Thoracic aorta (tissue), 2 donors: ENCODE data around the gene TTC39B. TPM values are rescaled to one million over a fixed set of nuclear protein-coding genes. Genes with fewer than 3 reads are reported as not detected.

ENCODE experiments used
- ATAC-seq: fragments of 150-250 bp; one replicate; pipeline ENCODE4 v1.8.0; 2017; ENCODE audit warnings: low read depth; ENCODE audit not compliant: insufficient number of reproducible peaks, low FRiP score
- DNase-seq: peaks from one replicate; pipeline ENCODE4 v3.0.0-alpha.2; 2020; ENCODE audit warnings: low spot score
- H3K27ac ChIP-seq, 2 donors: fragments of 200-600 bp; sonication (generic); 1 replicate in 1 of 2; 2 replicates in 1 of 2; pipeline ENCODE4 v1.5.1; 2016; ENCODE audit warnings: mild to moderate bottlenecking in 2 of 2, moderate library complexity in 2 of 2
- H3K27me3 ChIP-seq: fragments of 200-600 bp; sonication (generic); replicated peaks from 2 replicates; pipeline ENCODE4 v1.6.0; 2016; ENCODE audit warnings: mild to moderate bottlenecking; ENCODE audit not compliant: insufficient read depth
- H3K36me3 ChIP-seq: fragments of 200-600 bp; sonication (generic); one replicate; pipeline ENCODE4 v1.5.1; 2016
- H3K4me1 ChIP-seq, 2 donors: fragments of 200-600 bp; sonication (generic); 1 replicate in 1 of 2; 2 replicates in 1 of 2; pipeline versions ENCODE4 v1.5.1 to v1.6.0; 2016; ENCODE audit warnings: low read depth in 2 of 2, mild to moderate bottlenecking in 1 of 2; ENCODE audit not compliant: control insufficient read depth in 1 of 2
- H3K4me3 ChIP-seq: fragments of 200-600 bp; sonication (generic); 2 replicates; pipeline ENCODE4 v1.5.1; 2016; ENCODE audit warnings: mild to moderate bottlenecking
- H3K9me3 ChIP-seq: fragments of 200-600 bp; sonication (generic); 2 replicates; pipeline ENCODE4 v1.5.1; 2016
- CTCF ChIP-seq: fragments of 200-600 bp; sonication (generic); IDR thresholded peaks from one replicate; pipeline ENCODE4 v1.5.1; 2019; ENCODE audit warnings: antibody characterized with exemption
- total RNA-seq, 2 donors: library from RNA; depleted of rRNA; stranded (reverse); fragments of >200 nt; gene quantifications; one replicate each; pipeline versions ENCODE4 v1.1.0 to v1.2.3, GENCODE V29; 2016

TTC39B gene
- total RNA-seq, 2 donors from 2014 or later: 24.2 to 46.7 TPM

DNA sequence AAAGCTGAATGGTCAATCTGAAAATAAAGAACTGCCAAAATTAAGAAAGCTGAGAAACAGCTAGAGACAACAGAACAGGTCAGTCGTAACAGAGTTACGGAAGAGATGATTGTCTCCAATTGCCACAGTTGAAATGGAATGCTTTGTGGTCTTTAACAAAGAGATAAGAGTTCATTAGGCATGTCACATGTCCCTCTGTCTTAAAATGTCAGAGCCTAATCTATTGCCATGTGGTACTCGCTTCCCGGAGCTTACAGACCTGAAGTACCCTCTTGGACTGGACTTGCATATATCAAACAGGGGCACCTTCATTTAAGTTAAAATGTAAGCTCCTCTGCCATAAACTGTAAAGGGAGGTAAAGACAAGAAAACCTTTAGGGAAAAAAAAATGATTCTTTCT lies 19.7 kb downstream of the TTC39B start:
- DNase-seq (no peak), ATAC-seq (no peak)
- H3K9me3 ChIP-seq: no peaks in the 10 kb centered on the region
- H3K27me3 ChIP-seq: no peaks in the 10 kb centered on the region
- H3K4me1 ChIP-seq: peaks cover 4 to 20% of the 10 kb centered on the region in 2 donors
- no peak for TF ChIP-seq CTCF
- H3K36me3 ChIP-seq: no peaks in the 10 kb centered on the region
- H3K4me3 ChIP-seq: no peak overlapping the region
- no peak overlapping the region for H3K27ac ChIP-seq

GRCh38 chr9:15286161-15286821 lies 20.7 kb downstream of the TTC39B start:
- no peak for DNase-seq
- Histone ChIP-seq H3K27me3 (no peaks in the 10 kb centered on the region), H3K4me1 (peaks cover 4 to 10% of the 10 kb centered on the region in 2 donors), H3K36me3 (no peaks in the 10 kb centered on the region), H3K4me3 (no peak overlapping the region), H3K9me3 (no peaks in the 10 kb centered on the region), H3K27ac (no peak overlapping the region)
- TF ChIP-seq CTCF: no peak
- no peak for ATAC-seq

DNA sequence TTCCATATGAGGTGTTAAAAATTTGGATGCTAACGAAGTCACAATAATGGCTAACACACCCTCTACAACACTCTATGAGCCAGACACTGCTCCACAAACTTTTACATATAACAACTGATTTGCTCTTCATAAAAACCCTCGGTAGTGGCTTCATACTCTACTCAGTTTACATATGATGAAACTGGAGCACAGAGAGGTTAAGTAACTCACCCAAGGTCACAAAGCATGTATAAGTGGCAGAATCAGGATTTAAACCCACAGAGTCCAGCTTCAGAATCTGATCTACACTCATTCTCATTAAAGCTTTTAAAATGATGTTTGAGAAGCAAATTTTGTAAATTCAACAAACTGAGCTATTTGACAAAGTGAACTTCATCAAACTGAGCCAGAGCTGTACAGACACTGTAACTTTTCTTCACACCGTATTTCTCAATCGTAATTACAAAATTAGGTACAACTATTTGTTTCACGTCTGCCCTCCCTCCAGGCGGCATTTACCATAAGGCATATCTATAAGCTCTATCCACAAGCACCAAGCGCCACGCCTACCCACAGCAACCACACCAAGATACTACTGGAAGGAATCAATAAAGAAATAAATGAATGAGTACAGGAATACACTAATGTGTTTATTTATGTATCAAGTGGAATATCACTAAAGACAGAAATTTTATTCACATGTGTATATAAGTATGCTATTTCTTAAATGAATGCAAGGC lies 24.3 kb downstream of the TTC39B start:
- ATAC-seq: no peak
- H3K4me1 ChIP-seq: peaks cover 11 to 19% of the 10 kb centered on the region in 2 donors

DNA sequence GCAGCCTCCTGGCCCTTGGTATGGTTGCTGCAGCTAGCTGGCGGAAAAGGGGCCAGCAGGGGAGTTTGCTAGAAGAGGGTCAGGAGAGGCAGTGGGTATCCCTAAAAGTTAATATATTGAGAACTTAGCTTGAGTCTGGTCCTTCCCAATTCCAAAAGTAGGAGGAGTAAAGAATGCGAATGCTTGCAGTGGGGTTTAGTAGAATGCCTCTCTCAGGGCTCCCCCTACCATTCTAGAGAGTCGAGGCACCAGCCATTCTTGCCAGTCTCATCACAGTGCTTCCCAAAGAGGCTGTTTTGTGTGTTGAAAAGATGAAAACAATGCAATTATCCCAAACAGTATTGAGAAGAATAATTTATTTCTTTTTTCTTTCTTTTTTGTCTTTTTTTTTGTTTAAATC lies 26.4 kb downstream of the TTC39B start:
- no peak for ATAC-seq
- H3K27me3 ChIP-seq: no peaks in the 10 kb centered on the region
- no peak overlapping the region for H3K27ac ChIP-seq
- no peak for DNase-seq
- no peak overlapping the region for H3K4me3 ChIP-seq
- H3K4me1 ChIP-seq: peaks cover 11 to 26% of the 10 kb centered on the region in 2 donors
- TF ChIP-seq CTCF: no peak
- no peaks in the 10 kb centered on the region for H3K9me3 ChIP-seq
- H3K36me3 ChIP-seq: no peaks in the 10 kb centered on the region

More for the DNA sequence above, 24.3 kb downstream of the TTC39B start:
- no peak for TF ChIP-seq CTCF
- no peak overlapping the region for H3K27ac ChIP-seq
- no peak overlapping the region for H3K4me3 ChIP-seq
- H3K27me3 ChIP-seq: no peaks in the 10 kb centered on the region
- no peaks in the 10 kb centered on the region for H3K9me3 ChIP-seq
- no peak for DNase-seq
- no peaks in the 10 kb centered on the region for H3K36me3 ChIP-seq

DNA sequence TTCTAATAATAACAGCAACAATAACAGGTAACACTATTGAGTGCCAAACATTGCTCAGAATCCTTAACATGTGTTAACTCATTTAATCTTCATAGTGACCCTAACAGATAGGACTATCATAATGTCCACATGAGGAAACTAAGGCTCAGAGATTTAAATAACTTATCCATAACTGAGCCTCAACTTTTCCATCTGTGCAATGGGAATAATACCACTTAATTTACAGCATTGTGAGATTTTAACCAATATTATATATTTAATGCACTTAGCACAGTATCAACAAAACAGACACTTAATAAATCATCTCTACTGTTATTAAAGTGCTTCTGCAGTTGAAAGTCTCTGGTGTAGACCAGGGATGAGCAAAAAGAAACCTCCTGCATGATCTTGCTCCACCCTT lies 28.2 kb downstream of the TTC39B start:
- H3K9me3 ChIP-seq: no peaks in the 10 kb centered on the region
- ATAC-seq: no peak
- no peak for TF ChIP-seq CTCF
- H3K36me3 ChIP-seq: no peaks in the 10 kb centered on the region
- no peak for DNase-seq
- H3K4me1 ChIP-seq: peaks cover 11 to 26% of the 10 kb centered on the region in 2 donors
- H3K27ac ChIP-seq: no peak overlapping the region
- no peaks in the 10 kb centered on the region for H3K27me3 ChIP-seq
- H3K4me3 ChIP-seq: no peak overlapping the region
